ENCODE data around the gene IMMP2L.
"Not testable (repeated sequence)": the region's sequence is repeated elsewhere in the genome, so short reads cannot be mapped to it uniquely, and the experiment has no call there.

Gene IMMP2L

GRCh38 chr7:111323670-111324069, 238.6 kb downstream of the IMMP2L start:
- DNase-seq = not testable (repeated sequence)

GRCh38 chr7:111320133-111320532, 242.2 kb downstream of the IMMP2L start:
- DNase-seq = no peak

- no peak for DNase-seq
Measured at GRCh38 chr7:111312966-111313365, 249.3 kb downstream of the IMMP2L start.

- DNase-seq = no peak
Measured at GRCh38 chr7:111308691-111309090, 253.6 kb downstream of the IMMP2L start.

- DNase-seq = no peak
Measured at GRCh38 chr7:111301891-111302290, 260.4 kb downstream of the IMMP2L start.

- no peak for DNase-seq
Measured at GRCh38 chr7:111294494-111294893, 267.8 kb downstream of the IMMP2L start.

GRCh38 chr7:111292026-111292470, 270.2 kb downstream of the IMMP2L start:
- DNase-seq = no peak

GRCh38 chr7:111290982-111291381, 271.3 kb downstream of the IMMP2L start:
- no peak for DNase-seq

GRCh38 chr7:111290419-111290818, 271.9 kb downstream of the IMMP2L start:
- DNase-seq = no peak

- not testable (repeated sequence) for DNase-seq
Measured at GRCh38 chr7:111288441-111288840, 273.9 kb downstream of the IMMP2L start.

- DNase-seq = no peak
Measured at GRCh38 chr7:111282626-111283025, 279.7 kb downstream of the IMMP2L start.

GRCh38 chr7:111274857-111275256, 287.4 kb downstream of the IMMP2L start:
- DNase-seq = no peak

- no peak for DNase-seq
Measured at GRCh38 chr7:111272092-111272491, 290.2 kb downstream of the IMMP2L start.

GRCh38 chr7:111270794-111271193, 291.5 kb downstream of the IMMP2L start:
- DNase-seq = not testable (repeated sequence)

GRCh38 chr7:111268941-111269340, 293.4 kb downstream of the IMMP2L start:
- no peak for DNase-seq

GRCh38 chr7:111266613-111267012, 295.7 kb downstream of the IMMP2L start:
- no peak for DNase-seq

GRCh38 chr7:111265394-111265793, 296.9 kb downstream of the IMMP2L start:
- DNase-seq = no peak

- no peak for DNase-seq
Measured at GRCh38 chr7:111264981-111265380, 297.3 kb downstream of the IMMP2L start.

GRCh38 chr7:111264111-111264868, 298.0 kb downstream of the IMMP2L start:
- no peak for DNase-seq

GRCh38 chr7:111262293-111263116, 299.8 kb downstream of the IMMP2L start:
- no peak for DNase-seq

GRCh38 chr7:111261496-111261895, 300.8 kb downstream of the IMMP2L start:
- no peak for DNase-seq

GRCh38 chr7:111259991-111260390, 302.3 kb downstream of the IMMP2L start:
- DNase-seq = no peak

GRCh38 chr7:111256391-111256790, 305.9 kb downstream of the IMMP2L start:
- no peak for DNase-seq

GRCh38 chr7:111255576-111255975, 306.7 kb downstream of the IMMP2L start:
- no peak for DNase-seq

All from activated CD4-positive, CD25-positive, alpha-beta regulatory T cell (primary cell).